ENCODE measurements around the gene SLC26A1.
"Not testable (repeated sequence)": the region's sequence is repeated elsewhere in the genome, so short reads cannot be mapped to it uniquely, and the experiment has no call there.

The SLC26A1 gene

GRCh38 chr4:1012034-1012739 is 19.0 kb upstream of the SLC26A1 start:
- DNase-seq = peak; percentile 19

DNA sequence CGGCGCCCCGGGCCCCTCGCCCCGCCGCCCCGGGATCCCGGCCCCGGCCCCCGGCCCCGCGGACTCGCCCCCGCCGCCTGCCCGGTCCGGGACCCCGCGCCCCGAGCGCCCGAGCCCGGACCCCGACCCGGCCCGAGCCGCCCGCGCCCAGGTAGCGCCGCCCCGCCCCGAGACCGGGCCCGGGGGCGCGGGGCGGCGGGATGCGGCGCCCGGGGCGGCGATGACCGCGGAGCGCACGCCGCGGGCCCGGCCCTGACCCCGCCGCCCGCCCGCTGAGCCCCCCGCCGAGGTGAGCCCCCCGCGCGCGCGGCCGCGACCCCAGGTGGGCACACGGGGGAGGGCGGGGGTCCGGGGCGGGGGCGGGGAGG is 18.4 kb upstream of the SLC26A1 start:
- no peak for DNase-seq

DNA sequence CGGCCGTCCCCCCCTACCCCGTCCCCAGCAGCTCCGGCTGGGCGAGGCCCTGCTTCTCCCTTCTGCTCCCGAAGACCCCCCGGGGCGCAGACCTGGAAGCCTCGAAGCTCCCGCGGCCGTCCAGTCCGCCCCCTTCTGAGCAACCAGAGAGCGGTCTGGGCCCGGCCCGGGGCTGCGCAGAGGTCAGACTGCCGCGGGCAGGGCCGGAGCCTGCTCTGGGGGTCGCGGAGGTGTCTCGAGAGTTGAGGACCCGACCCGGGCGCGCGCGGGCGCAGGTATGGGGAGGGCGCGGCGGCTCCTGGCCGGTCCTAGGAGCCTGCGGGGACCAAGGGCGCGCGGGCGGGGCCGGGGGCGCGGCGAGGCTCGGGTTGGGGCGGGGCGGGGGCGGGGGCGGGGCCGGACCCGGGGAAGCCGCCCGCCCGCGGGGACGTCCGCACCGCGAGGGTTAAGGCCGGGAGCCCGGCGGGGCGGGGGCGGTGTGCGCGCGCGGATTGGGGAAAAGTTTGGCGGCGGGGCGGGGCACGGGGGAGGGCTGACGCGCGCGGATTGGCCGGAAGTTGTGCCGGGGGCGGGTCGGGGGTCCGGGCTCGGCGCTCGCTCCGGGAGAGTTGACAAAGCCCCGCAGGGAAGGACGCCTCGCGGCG is 17.9 kb upstream of the SLC26A1 start, which contains the start of gene FGFRL1:
Gene FGFRL1 (plus strand): TSS at position 605 of the 644 bp plus-strand sequence. CDS start 860 bp downstream, outside the sequence.
- peak; percentile 36 for DNase-seq

- peak; percentile 52 for DNase-seq
Measured at GRCh38 chr4:1010395-1011021, 17.3 kb upstream of the SLC26A1 start.

DNA sequence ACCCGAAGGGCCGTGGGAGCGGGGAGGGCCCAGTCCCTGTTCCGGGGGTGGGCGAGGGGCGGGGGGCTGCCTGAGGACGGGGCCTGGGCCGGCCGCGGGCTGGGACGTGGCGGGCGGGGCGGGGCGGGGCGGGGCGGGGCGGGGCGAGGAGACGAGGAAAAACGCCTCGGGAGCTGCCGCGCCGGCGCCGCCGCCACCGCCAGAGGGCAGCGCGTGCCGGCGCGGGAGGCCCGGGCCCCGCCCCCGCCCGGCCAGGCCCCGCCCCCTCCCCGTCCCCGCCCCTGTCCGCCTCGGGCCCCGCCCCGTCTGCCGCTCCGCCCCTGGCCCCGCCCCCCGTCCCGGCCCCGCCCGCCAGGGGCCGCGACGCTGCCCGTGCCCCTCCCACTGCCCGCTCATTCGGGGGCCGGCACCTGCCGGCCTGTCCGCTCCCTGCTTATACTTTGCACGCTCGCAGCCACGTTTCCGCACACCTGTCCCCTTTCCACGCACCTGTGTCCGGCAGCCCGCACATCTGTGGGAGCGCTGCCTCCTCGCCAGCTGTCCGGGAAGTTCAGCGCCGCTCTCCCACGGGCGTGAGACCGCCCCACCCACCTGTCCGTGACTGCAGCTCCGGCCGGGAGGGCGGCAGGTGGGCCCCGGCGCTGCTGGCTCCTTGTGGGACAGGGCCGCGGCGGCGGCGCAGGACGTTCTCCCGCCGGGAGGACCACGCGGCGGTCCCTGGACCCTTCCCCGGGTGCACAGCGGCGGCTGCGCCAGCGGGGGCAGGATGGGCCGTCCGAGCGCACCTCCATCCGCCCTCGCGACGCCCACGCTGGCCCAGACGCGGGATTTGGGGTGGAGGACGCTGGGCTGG is 16.6 kb upstream of the SLC26A1 start:
- DNase-seq = peak; percentile 34

- DNase-seq = no peak
Measured at GRCh38 chr4:1008840-1009541, 15.8 kb upstream of the SLC26A1 start.

- no peak for DNase-seq
Measured at GRCh38 chr4:1006856-1007255, 13.7 kb upstream of the SLC26A1 start.

- no peak for DNase-seq
Measured at GRCh38 chr4:1004557-1005485, 11.6 kb upstream of the SLC26A1 start.

DNA sequence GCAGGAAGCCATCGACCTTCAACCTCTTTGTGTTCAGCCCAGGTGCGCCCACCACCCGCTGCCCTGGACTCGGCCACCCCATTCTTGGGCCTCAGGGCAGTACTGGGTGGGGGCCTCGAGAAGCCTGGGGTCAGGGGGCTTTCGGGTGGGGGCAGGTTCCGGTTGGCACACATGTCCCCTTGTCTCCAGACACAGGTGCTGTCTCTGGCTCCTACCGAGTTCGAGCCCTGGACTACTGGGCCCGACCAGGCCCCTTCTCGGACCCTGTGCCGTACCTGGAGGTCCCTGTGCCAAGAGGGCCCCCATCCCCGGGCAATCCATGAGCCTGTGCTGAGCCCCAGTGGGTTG is 10.8 kb upstream of the SLC26A1 start:
- no peak for DNase-seq

- DNase-seq = no peak
Measured at GRCh38 chr4:1003271-1004070, 10.3 kb upstream of the SLC26A1 start.

- DNase-seq = no peak
Measured at GRCh38 chr4:1002631-1003251, 9.5 kb upstream of the SLC26A1 start.

GRCh38 chr4:1002131-1002630 is 9.0 kb upstream of the SLC26A1 start:
- no peak for DNase-seq

DNA sequence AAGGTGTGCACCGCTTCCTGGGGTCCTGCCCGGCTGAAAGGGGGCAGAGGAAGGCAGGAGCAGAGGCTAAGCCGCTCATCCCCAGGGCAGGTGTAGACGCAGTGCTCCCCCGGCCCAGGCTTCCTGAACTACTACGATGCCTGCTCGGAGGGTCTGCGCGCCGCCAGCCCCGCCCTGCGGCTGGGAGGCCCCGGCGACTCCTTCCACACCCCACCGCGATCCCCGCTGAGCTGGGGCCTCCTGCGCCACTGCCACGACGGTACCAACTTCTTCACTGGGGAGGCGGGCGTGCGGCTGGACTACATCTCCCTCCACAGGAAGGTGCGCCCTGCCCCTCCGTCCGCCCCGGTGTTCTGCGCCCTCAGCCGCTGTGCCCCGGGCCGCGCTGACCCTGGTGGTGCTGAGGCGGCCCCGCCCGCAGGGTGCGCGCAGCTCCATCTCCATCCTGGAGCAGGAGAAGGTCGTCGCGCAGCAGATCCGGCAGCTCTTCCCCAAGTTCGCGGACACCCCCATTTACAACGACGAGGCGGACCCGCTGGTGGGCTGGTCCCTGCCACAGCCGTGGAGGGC is 8.4 kb upstream of the SLC26A1 start:
- DNase-seq = no peak

DNA sequence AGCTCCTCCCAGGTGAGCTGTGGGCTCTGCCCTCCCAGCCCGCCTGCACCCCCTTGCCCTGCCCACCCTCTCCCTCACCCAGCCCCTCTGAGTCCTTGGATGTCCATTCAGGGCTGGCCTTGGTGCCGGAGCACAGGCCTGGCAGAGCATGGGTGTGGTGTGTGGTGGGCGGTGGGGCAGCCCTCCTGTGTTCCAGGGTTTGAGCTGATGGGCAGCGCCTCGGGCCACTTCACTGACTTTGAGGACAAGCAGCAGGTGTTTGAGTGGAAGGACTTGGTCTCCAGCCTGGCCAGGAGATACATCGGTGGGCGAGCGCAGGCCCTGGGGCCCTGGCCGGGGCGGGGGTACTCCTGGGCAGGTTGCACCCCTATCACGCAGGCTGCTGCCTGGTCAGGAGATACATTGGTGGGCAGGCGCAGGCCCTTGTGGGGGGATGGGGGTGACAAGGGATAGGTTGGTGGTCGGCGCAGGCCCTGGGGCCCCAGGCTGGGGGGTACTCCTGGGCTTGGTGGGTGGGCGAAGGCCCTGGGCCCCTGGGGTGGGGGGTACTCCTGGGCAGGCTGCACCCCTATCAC is 7.6 kb upstream of the SLC26A1 start:
- no peak for DNase-seq

GRCh38 chr4:999882-1000425 is 6.8 kb upstream of the SLC26A1 start:
- DNase-seq = no peak

- DNase-seq = not testable (repeated sequence)
Measured at GRCh38 chr4:999240-999863, 6.1 kb upstream of the SLC26A1 start.

GRCh38 chr4:998096-998691 is 5.0 kb upstream of the SLC26A1 start:
- DNase-seq = no peak
